Measurements from ENCODE around the gene SLC16A8. TPM values are rescaled to one million over a fixed set of nuclear protein-coding genes. Genes with fewer than 3 reads are reported as not detected.

Gene SLC16A8
- total RNA-seq, 1 experiment from 2014 or later: not detected

- no peak overlapping the region for H3K9ac ChIP-seq (ENCODE audit: low read length)
These were observed 1.5 kb upstream of the SLC16A8 start for GRCh38 chr22:38085501-38085900.

More at GRCh38 chr22:38085501-38085900, 1.5 kb upstream of the SLC16A8 start:
- DNase-seq (ENCODE audit: low read depth, low spot score) (no peak), ATAC-seq (no peak)
- no peaks in the 10 kb centered on the region for H3K36me3 ChIP-seq (ENCODE audit: control insufficient read depth in 1 of 2, insufficient read depth in 2 of 2, low read length in 2 of 2)
- no peaks in the 10 kb centered on the region for H3K79me2 ChIP-seq (ENCODE audit: insufficient read depth, low read length)
- no peak overlapping the region for H3K27ac ChIP-seq (ENCODE audit: low read depth, low read length)
- peaks cover 0 to 4% of the 10 kb centered on the region in 2 experiments; a peak in 1 of 4 replicates for H3K4me1 ChIP-seq (ENCODE audit: control insufficient read depth in 1 of 2, insufficient read depth in 2 of 2, low read length in 2 of 2)
- no peaks in the 10 kb centered on the region for H4K20me1 ChIP-seq (ENCODE audit: insufficient read depth)
- H2AFZ ChIP-seq (ENCODE audit: low read depth, low read length, poor library complexity, severe bottlenecking): no peak overlapping the region
- no peak for TF ChIP-seq TCF7L2 (IDR thresholded peaks at IDR 0.05; ENCODE audit: borderline replicate concordance, extremely low read depth, insufficient read depth, insufficient read length)
- no peak for TF ChIP-seq ZBTB33 (IDR thresholded peaks at IDR 0.05; ENCODE audit: extremely low read depth, insufficient replicate concordance, low read length)
- TF ChIP-seq POLR2A (IDR thresholded peaks at IDR 0.05; ENCODE audit: borderline replicate concordance, extremely low read depth, insufficient read depth, insufficient read length): no peak
- TF ChIP-seq YY1 (IDR thresholded peaks at IDR 0.05; ENCODE audit: extremely low read depth, insufficient replicate concordance, low read depth, low read length): no peak
- TF ChIP-seq, protein P1, sequence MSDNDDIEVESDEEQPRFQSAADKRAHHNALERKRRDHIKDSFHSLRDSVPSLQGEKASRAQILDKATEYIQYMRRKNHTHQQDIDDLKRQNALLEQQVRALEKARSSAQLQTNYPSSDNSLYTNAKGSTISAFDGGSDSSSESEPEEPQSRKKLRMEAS (IDR thresholded peaks at IDR 0.05): no peak
- TF ChIP-seq JUND (IDR thresholded peaks at IDR 0.05): no peak
- H3K9me3 ChIP-seq (ENCODE audit: control insufficient read depth in 1 of 2, insufficient read depth in 1 of 2, low read depth in 1 of 2, low read length in 2 of 2): no peaks in the 10 kb centered on the region
- no peaks in the 10 kb centered on the region for H3K9me2 ChIP-seq (ENCODE audit: insufficient read depth)
- no peak overlapping the region for H3K4me3 ChIP-seq (replicated peaks in 1 of 2; ENCODE audit: low read depth in 1 of 2, low read length in 2 of 2)
- no TSS peak for BruUV-seq (replicated peaks)
- intact Hi-C loops (cut with micrococcal nuclease): no loop called here
- H3K27me3 ChIP-seq (ENCODE audit: insufficient read depth, low read length): no peaks in the 10 kb centered on the region
- ChIA-PET CTCF (interaction anchor here (0.8 kb wide), 1 partner anchor 12 kb away, joined by 3 read pairs; no protein-coding TSS in a partner anchor), RAD21 (ENCODE audit: low non-redundant PET in 1 of 2, low total read pairs in 2 of 2, uncharacterized antibody in 2 of 2, unreplicated experiment in 2 of 2) (no interaction called here), POLR2A (no interaction called here)
- H3K4me2 ChIP-seq (ENCODE audit: low read length): no peak overlapping the region

Data from HCT116 (cell line).